Measurements from ENCODE around the gene GABBR2.

GABBR2 gene

GRCh38 chr9:98318834-98319478, 389.8 kb downstream of the GABBR2 start:
- Histone ChIP-seq H3K14ac (ENCODE audit: low read length) (no peak overlapping the region), H4K8ac (ENCODE audit: low read depth, low read length) (no peak overlapping the region), H3K36me3 (ENCODE audit: control insufficient read depth in 1 of 2, insufficient read depth in 2 of 2, low read length in 2 of 2) (no peaks in the 10 kb centered on the region), H4K91ac (ENCODE audit: low read depth, low read length) (no peak overlapping the region), H3K9me3 (ENCODE audit: insufficient read depth, low read depth, low read length) (peaks cover 3% of the 10 kb centered on the region), H3K4ac (ENCODE audit: low read depth, low read length) (no peak overlapping the region), H3K9ac (ENCODE audit: low read length) (no peak overlapping the region), H3K23ac (ENCODE audit: low read length) (no peak overlapping the region), H3K27me3 (ENCODE audit: insufficient read depth, low read length) (no peaks in the 10 kb centered on the region), H2BK12ac (ENCODE audit: low read length) (no peak overlapping the region), H3K18ac (ENCODE audit: low read length) (no peak overlapping the region), H3K79me2 (ENCODE audit: control insufficient read depth, insufficient read depth, low read length, poor library complexity) (no peaks in the 10 kb centered on the region), H3K4me3 (ENCODE audit: low read depth, low read length) (no peak overlapping the region), H3K27ac (ENCODE audit: low read depth, low read length) (no peak overlapping the region), H3K4me2 (ENCODE audit: low read length) (no peak overlapping the region), H2BK120ac (ENCODE audit: insufficient read depth, low read length, poor library complexity) (no peak overlapping the region), H2AFZ (ENCODE audit: insufficient read depth, low read length, poor library complexity) (no peak overlapping the region), H4K12ac (ENCODE audit: low read depth, low read length) (no peak overlapping the region), H3K79me1 (ENCODE audit: low read length) (no peaks in the 10 kb centered on the region), H2AK5ac (ENCODE audit: low read length) (no peak overlapping the region), H3K4me1 (ENCODE audit: control insufficient read depth in 1 of 2, insufficient read depth in 2 of 2, low read length in 2 of 2) (peaks cover 0 to under 1% of the 10 kb centered on the region in 2 experiments), H2BK5ac (ENCODE audit: low read depth, low read length, poor library complexity) (no peak overlapping the region)
- no peak for DNase-seq
- WGBS (ENCODE audit: extremely low coverage, insufficient coverage, insufficient read length) = no CpG with 5 or more reads among the region's 5 CpGs

DNA sequence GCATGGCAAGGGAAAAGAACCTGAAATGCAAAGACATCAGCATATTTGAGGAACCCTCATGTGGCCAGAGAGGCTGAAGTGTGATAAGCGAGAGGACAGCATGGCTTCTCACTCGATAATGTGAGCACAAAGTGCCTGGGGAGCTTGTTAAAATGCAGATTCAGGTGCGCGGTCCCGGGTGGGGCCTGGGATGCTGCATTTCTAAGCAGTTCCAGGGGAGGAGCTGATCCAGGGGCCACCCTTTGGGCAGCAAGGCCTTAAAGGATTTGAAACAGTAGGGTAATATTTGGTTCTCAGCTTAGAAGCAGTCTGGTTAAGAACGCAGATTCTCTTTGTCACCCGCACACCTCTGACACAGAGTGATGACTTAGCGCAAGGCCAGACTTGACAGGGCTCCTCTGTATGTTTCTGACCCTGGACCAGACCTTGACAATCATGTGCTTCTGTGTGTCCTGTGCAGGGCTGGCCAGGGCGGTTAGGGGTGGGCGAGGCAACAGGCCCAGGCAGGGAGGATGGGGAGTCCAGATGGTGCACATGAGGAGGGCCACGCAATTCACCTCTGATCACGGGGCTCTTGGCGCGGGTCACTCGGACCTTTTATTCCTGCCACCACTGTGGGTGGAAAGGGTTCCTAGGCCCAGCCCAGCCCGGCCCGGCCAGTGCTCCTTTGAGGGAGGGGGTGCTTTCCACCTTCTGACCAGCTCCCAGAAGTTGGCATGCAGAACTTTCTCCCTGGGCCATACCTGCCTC, 390.5 kb downstream of the GABBR2 start:
- H2BK12ac ChIP-seq (ENCODE audit: low read length) = no peak overlapping the region
- no peak overlapping the region for H2BK5ac ChIP-seq (ENCODE audit: low read depth, low read length, poor library complexity)
- H3K23ac ChIP-seq (ENCODE audit: low read length) = no peak overlapping the region
- no peak overlapping the region for H4K91ac ChIP-seq (ENCODE audit: low read depth, low read length)
- no CpG with 5 or more reads among the region's 17 CpGs for WGBS (ENCODE audit: extremely low coverage, insufficient coverage, insufficient read length)
- no peak overlapping the region for H4K8ac ChIP-seq (ENCODE audit: low read depth, low read length)
- H2AFZ ChIP-seq (ENCODE audit: insufficient read depth, low read length, poor library complexity) = no peak overlapping the region
- no peak overlapping the region for H3K9ac ChIP-seq (ENCODE audit: low read length)
- H4K12ac ChIP-seq (ENCODE audit: low read depth, low read length) = no peak overlapping the region
- H2AK5ac ChIP-seq (ENCODE audit: low read length) = no peak overlapping the region
- DNase-seq = no peak
- no peaks in the 10 kb centered on the region for H3K79me1 ChIP-seq (ENCODE audit: low read length)
- H3K9me3 ChIP-seq (ENCODE audit: insufficient read depth, low read depth, low read length) = peaks cover 3% of the 10 kb centered on the region
- no peak overlapping the region for H2BK120ac ChIP-seq (ENCODE audit: insufficient read depth, low read length, poor library complexity)
- H3K18ac ChIP-seq (ENCODE audit: low read length) = no peak overlapping the region
- H3K27me3 ChIP-seq (ENCODE audit: insufficient read depth, low read length) = no peaks in the 10 kb centered on the region
- H3K4me3 ChIP-seq (ENCODE audit: low read depth, low read length) = peak overlapping the region; percentile 41
- H3K4me1 ChIP-seq (ENCODE audit: control insufficient read depth in 1 of 2, insufficient read depth in 2 of 2, low read length in 2 of 2) = no peaks in the 10 kb centered on the region
- no peak overlapping the region for H3K4me2 ChIP-seq (ENCODE audit: low read length)
- no peaks in the 10 kb centered on the region for H3K79me2 ChIP-seq (ENCODE audit: control insufficient read depth, insufficient read depth, low read length, poor library complexity)
- no peaks in the 10 kb centered on the region for H3K36me3 ChIP-seq (ENCODE audit: control insufficient read depth in 1 of 2, insufficient read depth in 2 of 2, low read length in 2 of 2)
- H3K14ac ChIP-seq (ENCODE audit: low read length) = no peak overlapping the region
- H3K4ac ChIP-seq (ENCODE audit: low read depth, low read length) = no peak overlapping the region
- no peak overlapping the region for H3K27ac ChIP-seq (ENCODE audit: low read depth, low read length)

GRCh38 chr9:98317134-98317857, 391.4 kb downstream of the GABBR2 start:
- Histone ChIP-seq H3K14ac (ENCODE audit: low read length) (no peak overlapping the region), H3K36me3 (ENCODE audit: control insufficient read depth in 1 of 2, insufficient read depth in 2 of 2, low read length in 2 of 2) (no peaks in the 10 kb centered on the region), H4K12ac (ENCODE audit: low read depth, low read length) (no peak overlapping the region), H4K8ac (ENCODE audit: low read depth, low read length) (no peak overlapping the region), H3K4me2 (ENCODE audit: low read length) (no peak overlapping the region), H3K4me3 (ENCODE audit: low read depth, low read length) (no peak overlapping the region), H2BK120ac (ENCODE audit: insufficient read depth, low read length, poor library complexity) (no peak overlapping the region), H3K4me1 (ENCODE audit: control insufficient read depth in 1 of 2, insufficient read depth in 2 of 2, low read length in 2 of 2) (no peaks in the 10 kb centered on the region), H3K18ac (ENCODE audit: low read length) (no peak overlapping the region), H2AFZ (ENCODE audit: insufficient read depth, low read length, poor library complexity) (no peak overlapping the region), H3K27me3 (ENCODE audit: insufficient read depth, low read length) (no peaks in the 10 kb centered on the region), H2BK5ac (ENCODE audit: low read depth, low read length, poor library complexity) (no peak overlapping the region), H4K91ac (ENCODE audit: low read depth, low read length) (no peak overlapping the region), H2AK5ac (ENCODE audit: low read length) (no peak overlapping the region), H2BK12ac (ENCODE audit: low read length) (no peak overlapping the region), H3K9ac (ENCODE audit: low read length) (no peak overlapping the region), H3K79me1 (ENCODE audit: low read length) (no peaks in the 10 kb centered on the region), H3K79me2 (ENCODE audit: control insufficient read depth, insufficient read depth, low read length, poor library complexity) (no peaks in the 10 kb centered on the region), H3K23ac (ENCODE audit: low read length) (no peak overlapping the region), H3K27ac (ENCODE audit: low read depth, low read length) (no peak overlapping the region), H3K9me3 (ENCODE audit: insufficient read depth, low read depth, low read length) (peaks cover 3% of the 10 kb centered on the region), H3K4ac (ENCODE audit: low read depth, low read length) (no peak overlapping the region)
- no CpG with 5 or more reads among the region's 14 CpGs for WGBS (ENCODE audit: extremely low coverage, insufficient coverage, insufficient read length)
- DNase-seq = no peak

DNA sequence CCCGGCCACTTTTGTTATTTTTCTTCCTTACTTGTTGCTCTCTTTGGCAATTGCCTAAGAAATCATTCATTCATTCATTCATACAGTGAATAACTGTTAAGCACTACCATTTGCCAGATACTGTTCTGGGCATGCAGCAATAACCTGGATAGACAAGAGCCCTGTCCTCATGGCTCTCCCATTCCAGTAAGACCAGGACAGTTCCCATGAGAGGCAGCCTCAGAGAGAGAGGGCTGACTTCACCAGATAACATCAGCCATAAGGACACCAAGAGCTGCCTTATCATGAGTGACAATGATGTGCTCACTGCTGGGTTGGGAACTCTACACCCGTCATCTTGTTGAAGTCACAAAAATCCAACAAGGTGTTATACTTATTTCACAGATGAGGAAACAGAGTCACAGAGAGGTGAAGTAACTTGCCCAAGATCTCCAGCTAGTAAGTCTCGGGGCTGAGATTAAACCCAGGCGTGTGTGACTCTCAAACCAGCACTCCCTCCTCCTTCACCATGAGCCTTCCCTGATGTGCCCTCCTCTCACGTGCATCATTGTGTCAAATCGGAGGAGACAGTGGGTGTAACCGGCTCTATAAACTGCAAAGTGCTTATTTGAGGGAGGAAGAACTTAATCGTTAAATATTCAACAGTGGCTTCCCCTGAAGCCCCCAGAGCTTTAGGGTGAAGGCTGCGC, 392.1 kb downstream of the GABBR2 start:
- H2AK5ac ChIP-seq (ENCODE audit: low read length) = no peak overlapping the region
- H2BK120ac ChIP-seq (ENCODE audit: insufficient read depth, low read length, poor library complexity) = no peak overlapping the region
- no peak overlapping the region for H3K4me2 ChIP-seq (ENCODE audit: low read length)
- no peak overlapping the region for H3K4me3 ChIP-seq (ENCODE audit: low read depth, low read length)
- H3K18ac ChIP-seq (ENCODE audit: low read length) = no peak overlapping the region
- H3K79me1 ChIP-seq (ENCODE audit: low read length) = no peaks in the 10 kb centered on the region
- no peak overlapping the region for H4K8ac ChIP-seq (ENCODE audit: low read depth, low read length)
- DNase-seq = no peak
- H3K9me3 ChIP-seq (ENCODE audit: insufficient read depth, low read depth, low read length) = peaks cover 3% of the 10 kb centered on the region
- no peak overlapping the region for H4K91ac ChIP-seq (ENCODE audit: low read depth, low read length)
- H3K9ac ChIP-seq (ENCODE audit: low read length) = no peak overlapping the region
- no peaks in the 10 kb centered on the region for H3K79me2 ChIP-seq (ENCODE audit: control insufficient read depth, insufficient read depth, low read length, poor library complexity)
- H4K12ac ChIP-seq (ENCODE audit: low read depth, low read length) = no peak overlapping the region
- H3K27ac ChIP-seq (ENCODE audit: low read depth, low read length) = no peak overlapping the region
- H2BK5ac ChIP-seq (ENCODE audit: low read depth, low read length, poor library complexity) = no peak overlapping the region
- no peaks in the 10 kb centered on the region for H3K27me3 ChIP-seq (ENCODE audit: insufficient read depth, low read length)
- H3K23ac ChIP-seq (ENCODE audit: low read length) = no peak overlapping the region
- H3K14ac ChIP-seq (ENCODE audit: low read length) = no peak overlapping the region
- H3K36me3 ChIP-seq (ENCODE audit: control insufficient read depth in 1 of 2, insufficient read depth in 2 of 2, low read length in 2 of 2) = no peaks in the 10 kb centered on the region
- no peak overlapping the region for H2AFZ ChIP-seq (ENCODE audit: insufficient read depth, low read length, poor library complexity)
- no CpG with 5 or more reads among the region's 9 CpGs for WGBS (ENCODE audit: extremely low coverage, insufficient coverage, insufficient read length)
- no peak overlapping the region for H3K4ac ChIP-seq (ENCODE audit: low read depth, low read length)
- no peak overlapping the region for H2BK12ac ChIP-seq (ENCODE audit: low read length)
- H3K4me1 ChIP-seq (ENCODE audit: control insufficient read depth in 1 of 2, insufficient read depth in 2 of 2, low read length in 2 of 2) = no peaks in the 10 kb centered on the region

Data from trophoblast cell (in vitro differentiated cells and primary cell).